Activated T-cell treated with anti-CD3 and anti-CD28 coated beads for 48 hours (primary cell): Measurements from ENCODE around the gene TIMP4.
A peak's percentile ranks its signal among the peaks of the same experiment; 100 is the strongest.

ENCODE experiments used
- DNase-seq: peaks from one replicate; pipeline ENCODE4 v3.0.0-alpha.2; 2020; ENCODE audit warnings: low read depth

The TIMP4 gene

DNA sequence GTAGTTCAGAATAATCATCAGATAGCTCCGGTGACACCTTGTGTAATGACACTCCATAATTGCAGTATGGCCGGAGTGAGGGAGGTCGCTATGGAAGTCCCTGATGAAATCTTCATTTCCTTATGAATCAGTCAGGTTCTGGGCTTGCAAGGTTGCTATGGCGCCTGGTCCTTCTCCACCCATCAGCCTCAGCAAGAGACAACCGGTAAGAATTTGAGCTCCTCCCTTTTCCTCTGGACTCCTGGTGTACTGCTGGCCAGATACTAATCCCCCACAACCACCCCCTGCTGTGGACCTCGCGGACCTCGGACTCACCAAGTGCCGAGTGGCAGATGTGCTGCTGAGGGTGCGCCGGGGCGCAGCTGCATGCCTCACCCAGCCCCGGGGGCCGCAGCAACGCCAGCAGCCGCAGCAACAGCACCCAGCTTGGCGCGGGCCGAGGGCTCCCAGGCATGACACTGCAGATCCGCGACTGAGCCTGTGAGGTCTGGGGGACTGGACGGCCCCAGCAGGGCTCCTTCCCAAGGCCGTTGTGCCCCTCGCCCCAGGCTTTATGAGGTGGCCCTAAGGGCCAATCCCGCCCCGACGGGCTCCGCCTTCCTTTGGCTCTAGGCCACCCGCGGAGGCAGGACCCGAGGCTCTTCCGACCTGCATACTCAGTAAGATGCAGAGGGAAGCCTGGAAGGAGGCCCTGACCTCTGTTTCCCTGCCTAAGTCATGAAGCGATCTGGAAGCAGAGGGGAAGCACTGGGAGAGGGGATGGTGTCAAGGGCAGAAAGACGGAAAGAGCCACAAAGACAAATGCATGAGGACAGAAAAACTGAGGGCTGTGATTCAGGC lies at the start of gene TIMP4:
Gene TIMP4 (minus strand): TSS at position 526 of the 840 bp plus-strand sequence. CDS start 72 bp downstream, at position 454.
- no peak for DNase-seq

DNA sequence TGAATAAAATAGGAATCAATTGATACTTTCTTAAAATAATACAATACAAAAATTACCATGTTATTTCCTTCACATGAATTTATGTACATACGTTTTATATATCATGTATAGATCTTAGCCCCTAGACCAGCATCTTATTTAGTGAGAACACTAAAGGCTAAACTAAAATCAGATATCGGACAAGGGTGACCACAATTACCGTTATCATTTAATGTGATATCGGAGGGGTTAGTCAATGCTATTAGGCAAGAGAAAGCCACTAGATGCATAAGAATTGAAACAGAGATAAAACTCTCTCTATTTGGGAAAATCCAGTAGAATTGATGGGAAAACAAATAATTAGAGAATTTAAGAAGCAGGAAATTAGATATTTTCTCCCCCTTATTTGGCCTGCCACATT lies 46.5 kb upstream of the TIMP4 start:
- no peak for DNase-seq

DNA sequence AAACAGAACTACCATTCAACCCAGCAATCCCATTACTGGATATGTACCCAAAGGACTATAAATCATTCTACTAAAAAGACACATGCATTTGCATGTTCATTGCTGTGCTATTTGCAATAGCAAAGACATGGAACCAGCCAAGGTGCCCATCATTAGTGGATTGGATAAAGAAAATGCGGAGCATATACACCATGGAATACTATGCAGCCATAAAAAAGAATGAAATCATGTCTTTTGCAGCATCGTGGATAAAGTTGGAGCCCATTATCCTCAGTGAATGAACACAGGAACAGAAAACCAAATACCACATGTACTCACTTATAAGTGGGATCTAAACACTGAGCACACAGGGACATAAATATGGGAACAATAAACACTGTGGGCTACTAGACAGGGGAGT lies 43.1 kb upstream of the TIMP4 start:
- DNase-seq = no peak

DNA sequence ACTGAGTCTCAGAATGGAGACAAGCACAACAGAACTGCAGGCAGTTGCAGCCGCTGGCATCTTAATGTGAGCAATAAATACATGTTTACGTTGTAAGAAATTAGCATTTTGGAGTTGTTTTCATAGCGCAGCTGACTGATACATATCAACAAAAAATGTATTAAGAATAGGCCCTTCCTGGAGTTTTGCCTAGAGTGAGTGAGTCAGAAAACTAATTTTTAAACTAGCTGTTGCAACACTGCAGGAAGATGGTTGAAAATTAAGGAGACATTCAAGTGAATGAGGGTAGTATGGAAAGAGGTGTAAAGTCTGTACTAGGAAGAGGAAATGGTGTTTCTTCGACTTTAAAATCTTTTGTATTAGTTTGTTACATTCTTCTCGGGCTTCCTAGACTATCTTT lies 39.6 kb upstream of the TIMP4 start:
- no peak for DNase-seq

DNA sequence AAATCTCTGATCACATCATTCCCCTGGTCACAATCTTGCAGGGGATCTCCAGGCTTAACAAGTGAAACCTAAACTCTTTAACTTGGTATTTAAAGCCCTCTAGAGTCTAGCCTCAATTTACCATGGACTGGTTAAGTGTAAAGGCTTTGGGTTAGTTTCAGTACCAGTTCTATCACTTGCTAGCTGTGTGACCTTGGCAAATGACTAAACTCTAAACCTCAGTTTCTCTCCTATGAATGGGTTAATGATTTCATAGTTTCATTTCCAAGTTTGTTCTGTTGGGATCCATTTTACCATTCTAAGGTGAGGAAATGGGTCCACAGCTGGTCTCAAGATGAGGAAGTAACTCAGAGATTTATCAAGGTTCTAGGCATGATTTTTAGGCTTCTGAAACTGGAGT lies 38.8 kb upstream of the TIMP4 start:
- no peak for DNase-seq

DNA sequence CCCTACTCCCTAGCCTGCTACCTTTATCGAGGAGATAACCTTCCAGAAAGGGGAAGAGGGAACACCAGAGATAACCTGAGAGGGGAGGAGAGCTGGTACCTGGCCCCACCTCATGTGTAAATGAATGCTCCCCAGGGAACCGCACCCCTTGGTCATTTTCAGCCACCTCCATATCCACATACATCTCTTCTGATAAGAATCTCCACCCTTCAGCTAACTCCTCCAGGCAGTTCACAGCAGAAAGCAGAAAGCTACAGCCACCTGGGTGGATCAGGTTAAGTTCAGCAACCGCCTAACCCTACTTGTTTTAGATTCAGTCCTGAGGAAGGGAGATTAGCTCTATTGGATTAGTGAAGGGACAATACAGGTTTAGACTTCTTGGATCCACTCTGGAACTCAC lies 38.0 kb upstream of the TIMP4 start:
- DNase-seq = no peak

DNA sequence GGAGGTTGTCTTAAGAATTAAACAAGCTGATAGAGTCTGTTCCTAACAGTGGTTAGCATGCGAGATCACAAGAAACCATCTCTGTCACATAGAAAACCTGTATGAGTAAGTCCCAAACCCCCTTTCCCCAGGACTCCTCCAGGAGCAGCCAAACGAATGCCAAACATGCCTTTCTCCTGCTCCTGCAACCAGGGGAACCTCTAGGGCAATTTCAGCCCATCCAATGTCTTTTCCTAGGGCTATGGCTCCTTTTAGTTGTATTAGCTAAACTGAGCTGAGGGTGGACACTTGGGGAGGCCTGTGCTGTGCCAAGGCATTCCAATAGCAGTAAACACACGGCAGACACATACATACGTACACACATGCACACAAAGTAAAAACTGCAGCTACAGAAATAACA lies 36.5 kb upstream of the TIMP4 start:
- no peak for DNase-seq

DNA sequence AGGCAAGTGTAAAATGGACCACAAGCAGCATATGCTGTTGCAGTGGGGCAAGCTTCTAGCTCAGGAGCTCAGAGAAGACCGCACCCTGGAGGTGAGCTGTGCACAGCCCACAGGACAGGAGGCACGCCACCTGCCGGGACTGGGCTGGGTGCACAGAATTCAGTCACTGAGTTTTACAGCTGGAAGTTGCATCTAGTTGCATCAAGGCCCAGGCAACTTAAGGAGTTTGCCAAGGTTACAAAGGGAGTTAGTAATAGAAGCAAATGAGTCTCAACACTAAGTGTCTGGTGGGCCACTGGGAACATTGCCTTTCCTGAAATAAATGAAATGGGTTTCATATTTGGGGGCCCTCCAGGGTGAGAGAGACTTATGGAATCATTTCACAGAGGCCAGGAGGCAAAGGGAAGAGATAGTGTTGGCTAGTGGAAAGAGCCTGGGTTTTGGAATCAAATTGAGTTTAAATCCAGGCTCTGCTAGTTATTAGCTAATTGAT lies 36.0 kb upstream of the TIMP4 start:
- DNase-seq = peak; percentile 40

DNA sequence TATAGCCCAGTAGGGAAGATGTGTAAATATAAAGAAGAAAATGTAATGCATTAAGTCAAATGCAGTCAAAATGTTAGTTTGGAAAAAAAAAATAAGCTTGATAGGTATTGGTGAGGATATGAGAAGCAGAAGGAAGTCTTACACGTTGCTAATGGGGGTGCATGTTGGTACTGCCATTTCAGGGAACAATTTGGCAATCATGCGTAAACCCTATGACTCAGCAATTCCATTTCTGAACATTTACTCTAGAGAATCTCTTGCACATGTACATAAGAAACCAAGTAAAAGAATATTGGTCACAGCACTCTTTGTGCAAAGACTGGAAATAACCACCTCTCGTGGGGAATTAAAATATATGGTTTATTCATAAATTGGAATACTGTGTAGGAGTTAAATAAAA lies 35.5 kb upstream of the TIMP4 start:
- no peak for DNase-seq

DNA sequence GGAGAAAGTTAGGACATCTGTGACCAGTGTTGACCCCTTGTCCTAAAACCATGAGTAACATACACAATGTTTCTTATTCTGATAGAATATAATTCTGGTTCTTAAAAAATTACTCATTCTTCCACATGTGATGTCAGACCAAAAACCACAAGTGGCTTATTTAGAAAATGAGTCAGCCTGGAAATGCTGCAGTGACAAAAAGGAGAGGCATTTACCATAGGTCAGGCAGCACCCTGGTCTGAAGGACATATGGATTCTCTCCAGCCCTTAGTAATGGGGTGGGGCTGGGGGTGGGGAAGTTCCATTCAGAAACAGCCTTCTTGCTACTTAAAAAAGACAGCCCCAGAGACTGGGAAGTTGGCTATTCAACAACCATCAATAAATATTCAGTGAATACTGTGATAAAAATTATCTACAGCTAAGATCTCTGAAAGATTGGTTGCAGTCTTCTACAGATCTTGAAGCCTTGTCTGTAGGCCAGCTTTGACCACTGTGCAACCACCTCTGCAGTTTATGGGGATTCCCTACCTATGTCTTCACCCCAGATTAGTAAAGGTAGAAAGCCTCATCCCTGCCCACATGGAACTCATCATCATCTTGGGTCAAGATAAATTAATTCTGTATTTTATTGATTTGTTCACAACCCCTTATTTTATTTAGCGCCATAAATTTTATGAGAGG lies 34.9 kb upstream of the TIMP4 start:
- DNase-seq = no peak

DNA sequence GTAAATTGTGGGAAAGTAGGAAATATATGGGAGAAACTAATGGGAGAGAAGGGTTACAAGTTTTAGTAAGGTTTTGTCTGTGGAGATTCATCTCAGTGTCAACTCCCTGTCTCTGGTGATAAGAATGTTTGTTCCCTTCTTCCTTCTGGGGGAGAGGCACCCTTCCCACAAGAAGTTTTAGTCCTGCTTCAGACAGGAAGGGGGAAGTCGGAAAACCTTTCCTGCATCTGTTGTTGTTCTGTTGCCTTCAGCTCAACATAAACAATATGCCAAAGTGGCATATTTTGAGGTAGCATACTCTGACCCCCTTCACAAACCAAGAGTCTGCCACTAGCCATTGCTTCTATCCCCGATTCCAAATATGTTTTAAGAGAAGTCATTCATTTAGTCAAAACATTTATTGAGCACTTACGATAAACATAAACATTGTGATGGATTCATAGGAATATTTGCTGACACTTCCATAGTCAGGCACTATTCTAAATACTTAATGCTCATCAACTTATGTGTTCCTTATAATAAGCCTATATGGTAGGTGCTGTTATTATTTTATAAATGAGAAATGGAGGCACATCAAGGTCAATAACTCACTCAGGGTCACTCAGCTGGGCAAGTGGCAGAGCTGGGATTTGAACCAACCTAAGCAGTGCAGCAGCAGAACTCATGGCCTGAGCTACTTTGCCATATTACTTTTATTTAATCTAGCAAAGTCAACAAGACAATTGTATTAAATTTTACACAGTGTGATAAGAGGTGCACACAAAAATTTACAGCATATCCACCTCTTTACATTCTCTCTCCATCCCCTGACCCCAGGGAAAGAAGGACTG lies 34.2 kb upstream of the TIMP4 start:
- DNase-seq = no peak

DNA sequence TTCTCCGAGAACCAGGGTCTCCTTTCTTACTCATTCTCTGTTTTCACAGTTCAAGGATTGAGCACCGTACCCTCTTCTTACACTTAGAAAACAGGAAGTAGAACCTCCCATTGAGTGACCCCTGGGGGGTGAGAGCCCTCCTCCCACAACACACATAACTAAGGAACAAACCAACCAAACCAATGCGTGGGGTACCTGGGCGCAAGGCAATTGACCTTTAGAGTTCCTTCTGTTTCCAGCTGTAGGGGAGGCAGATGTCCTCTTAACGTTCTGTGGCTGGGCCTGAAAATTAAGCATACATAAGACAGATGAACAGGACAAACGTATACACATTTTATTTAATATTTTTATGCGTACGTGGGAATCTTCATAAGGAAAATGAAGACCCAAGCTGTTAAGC lies 33.5 kb upstream of the TIMP4 start:
- DNase-seq = no peak

DNA sequence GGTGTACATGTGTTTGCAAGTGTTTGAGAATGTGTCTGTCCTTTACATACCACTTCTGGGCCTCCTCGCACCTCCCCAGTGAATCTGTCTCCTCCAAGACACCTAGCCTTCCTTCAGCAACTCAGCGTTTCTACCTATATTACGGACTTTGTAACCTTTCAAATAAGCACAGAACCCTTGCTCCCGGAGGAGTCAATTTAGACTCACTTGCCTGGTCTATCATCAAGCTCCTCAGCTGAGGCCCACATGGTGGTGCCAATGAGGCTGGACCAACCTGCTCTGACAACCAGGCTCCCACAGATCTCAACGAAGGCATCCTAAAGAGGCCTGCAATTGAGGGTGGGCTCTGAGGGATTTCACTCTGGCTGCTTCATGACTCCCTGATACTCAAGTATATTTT lies 32.8 kb upstream of the TIMP4 start:
- DNase-seq = no peak

DNA sequence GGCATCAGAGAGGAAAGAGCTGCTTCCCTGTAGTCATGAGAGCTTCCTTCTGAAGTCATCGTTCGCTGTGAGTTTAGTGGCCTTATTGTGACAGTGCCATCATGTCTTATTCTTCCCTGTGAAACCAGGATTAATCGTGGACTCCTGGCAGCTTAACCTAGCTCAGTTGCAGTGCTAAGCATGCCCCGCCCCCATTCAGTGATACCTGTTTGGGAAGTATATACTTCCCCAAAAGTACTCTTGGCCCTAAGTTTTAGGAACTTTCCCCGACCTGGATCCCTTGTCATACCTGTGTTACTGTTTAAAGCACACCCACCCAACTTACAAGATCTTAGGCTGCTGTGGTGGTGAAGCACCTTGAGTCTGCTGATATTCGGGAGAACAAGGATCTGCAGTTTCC lies 32.1 kb upstream of the TIMP4 start:
- DNase-seq = no peak

DNA sequence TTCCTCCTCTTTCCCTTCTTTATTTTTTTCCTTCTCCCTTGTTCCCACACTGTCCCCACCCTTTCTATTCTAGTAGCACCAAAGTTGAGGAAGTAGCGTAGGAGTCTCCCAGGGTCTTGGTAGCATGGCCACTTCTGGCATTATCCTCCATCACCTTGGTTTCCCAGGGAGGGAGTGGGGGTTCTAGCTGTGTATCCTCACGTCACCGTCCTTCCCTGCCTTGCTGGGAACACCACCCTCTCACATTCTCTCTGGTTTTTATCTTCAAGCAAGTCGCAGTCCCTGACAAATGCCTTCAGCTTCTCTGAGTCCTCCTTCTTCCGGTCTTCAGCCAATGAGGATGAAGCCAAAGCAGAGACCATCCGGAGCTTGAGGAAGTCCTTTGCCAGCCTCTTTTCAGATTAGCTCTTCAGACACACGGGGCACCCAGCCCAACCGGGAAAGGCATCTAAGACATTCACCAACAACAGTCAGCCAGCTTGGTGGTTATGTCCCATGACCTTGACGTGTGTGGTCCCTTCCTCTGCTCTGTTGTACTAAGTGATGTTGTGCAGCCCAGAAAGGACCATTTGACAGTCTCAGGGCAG lies 31.6 kb upstream of the TIMP4 start:
- DNase-seq = no peak

DNA sequence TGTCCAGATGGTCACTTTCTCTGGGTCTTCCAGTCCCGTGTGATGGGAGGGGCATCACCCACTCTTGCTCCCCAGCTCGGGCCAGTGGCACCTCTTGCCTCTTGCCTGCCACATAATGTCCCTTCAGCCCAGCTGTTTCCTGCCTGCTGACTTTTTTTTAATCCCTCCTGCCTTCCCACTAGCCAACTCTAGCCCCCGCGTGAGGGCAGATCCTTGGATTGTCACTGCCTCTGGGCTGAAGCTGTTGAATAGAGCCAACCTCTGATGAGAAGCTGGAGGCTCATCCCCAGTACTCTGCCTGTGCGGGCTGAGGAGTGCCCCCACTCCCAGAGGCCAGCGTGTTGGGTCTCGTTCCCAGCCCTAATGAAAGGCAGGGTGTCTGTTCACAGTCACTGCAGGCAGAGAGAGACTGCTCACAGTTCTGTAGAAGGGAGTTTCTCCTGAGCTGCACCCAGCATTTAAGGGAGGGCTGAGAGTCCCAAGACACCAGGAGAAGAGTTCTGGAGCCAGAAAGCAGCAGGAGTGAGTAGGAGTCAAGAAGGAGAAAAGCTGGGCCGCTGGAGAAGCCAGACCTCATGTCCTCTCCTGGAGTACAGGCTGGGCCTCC lies 30.1 kb upstream of the TIMP4 start:
- DNase-seq = no peak

DNA sequence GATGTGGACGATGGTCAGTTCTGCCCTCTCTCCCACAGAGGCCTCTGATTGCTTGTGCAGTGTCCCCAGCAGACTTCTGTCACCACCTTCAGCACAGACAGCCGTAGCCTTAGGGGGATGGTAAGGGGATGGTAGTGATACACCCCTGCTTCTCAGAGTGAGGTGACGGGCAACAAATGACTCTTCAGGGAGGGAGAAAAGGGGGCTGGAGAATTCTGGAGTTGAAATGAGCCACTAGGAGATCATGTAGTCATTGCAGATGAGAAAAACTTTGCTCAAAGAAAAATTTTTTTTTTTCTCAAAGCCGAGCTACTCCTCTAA lies 29.6 kb upstream of the TIMP4 start:
- peak; percentile 32 for DNase-seq

DNA sequence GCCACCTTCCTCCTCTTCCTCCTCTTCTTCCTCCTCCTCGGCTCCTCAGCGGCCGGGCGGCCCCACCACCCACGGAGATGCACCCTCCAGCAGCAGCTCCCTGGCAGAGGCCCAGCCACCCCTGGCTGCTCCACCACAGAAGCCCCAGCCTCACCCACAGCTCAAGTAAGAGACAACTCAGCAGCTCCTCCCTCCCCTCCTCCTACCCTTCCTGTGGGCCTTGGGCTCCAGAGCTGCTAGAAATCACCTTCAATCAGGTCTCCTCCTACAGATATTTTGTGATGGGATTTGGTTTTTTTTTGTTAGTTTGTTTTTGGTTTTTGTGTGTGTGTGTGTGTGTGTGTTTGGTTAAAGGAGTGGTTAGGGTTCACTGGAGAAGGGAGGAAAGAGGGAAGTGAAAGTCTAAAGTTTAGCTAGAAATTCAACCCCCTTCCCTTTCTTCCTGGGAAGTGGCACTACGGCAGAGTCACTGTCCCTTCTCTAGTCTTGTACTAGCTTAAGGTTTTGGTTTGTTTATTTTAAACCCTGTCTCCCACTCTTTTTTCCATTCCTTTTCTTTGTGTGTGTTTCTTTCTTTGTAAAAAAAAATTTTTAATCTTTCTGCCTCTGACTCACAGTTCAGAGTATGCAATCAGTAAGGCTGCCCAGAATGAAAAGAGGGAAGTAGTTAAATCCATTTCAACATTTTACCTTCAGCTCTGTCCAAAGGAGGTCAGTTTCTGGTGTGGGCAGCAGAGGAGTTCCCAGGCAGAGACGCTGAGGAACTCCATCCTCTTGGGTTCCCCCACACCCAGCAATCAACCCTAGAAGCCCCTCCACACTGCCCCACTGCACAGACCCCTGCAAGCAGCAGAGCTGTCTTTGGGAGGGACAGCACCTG lies 29.0 kb upstream of the TIMP4 start:
- DNase-seq = peak; percentile 79

DNA sequence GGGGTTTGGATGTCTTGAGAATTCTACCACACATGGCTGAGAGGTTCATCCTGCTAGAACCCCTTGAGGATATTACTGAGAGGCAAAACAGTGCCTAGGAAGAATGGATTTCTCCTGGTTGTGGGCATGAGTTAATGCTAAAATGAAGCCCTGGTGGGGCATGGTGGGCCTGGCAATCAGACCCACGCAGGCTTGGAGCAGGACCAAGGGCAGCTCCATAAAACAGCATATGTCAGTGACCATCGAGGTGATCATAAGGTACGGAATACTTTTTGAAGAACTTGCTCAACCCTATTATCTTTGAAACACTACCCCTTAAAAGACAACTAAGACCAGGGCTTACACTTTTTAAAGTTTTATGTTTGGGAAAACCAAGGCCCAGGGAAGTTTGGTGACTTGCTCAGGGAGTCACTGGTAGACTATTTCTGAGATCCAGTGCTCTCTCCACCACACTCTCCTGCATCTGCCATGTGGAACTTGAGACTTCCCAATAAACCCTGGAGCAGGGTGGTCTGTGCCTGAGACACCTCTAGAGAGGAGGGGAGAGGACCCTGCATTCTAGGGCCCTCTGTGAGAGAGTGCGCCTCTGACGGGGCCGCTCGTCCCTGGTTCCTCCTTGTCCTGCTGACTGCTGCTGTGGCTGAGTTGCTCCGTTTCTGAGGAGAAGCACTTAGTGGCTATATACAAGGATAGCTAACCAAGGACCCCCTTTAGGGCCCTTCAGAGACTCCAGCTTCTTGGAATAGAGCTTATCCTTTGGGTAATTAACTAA lies 28.0 kb upstream of the TIMP4 start:
- no peak for DNase-seq

DNA sequence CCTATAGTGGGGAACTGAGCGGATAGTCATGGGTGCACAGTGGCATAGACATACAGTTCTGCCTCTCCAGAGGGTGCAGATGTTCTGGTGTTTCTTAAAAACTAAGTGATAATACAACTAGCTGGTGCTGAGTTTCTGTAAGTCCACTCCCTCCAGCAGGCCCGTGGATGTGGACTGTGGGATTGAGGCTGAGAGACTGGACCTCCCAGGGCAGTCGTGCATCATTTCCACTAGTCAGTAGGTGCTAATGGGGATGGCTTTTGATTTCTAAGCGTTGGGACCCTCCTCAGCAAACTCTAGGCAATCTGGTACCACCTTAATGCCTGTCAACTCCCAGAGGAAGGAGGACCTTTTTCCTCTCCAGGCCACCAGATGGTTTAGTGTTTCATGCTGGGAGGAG lies 27.3 kb upstream of the TIMP4 start:
- DNase-seq = no peak
